Measurements from ENCODE around the gene SMIM36. TPM values are rescaled to one million over a fixed set of nuclear protein-coding genes. Genes with fewer than 3 reads are reported as not detected.
"Not testable (repeated sequence)": the region's sequence is repeated elsewhere in the genome, so short reads cannot be mapped to it uniquely, and the experiment has no call there.

The SMIM36 gene
- total RNA-seq, 1 experiment from 2014 or later = not detected

GRCh38 chr17:55520402-55520801 is 9.2 kb upstream of the SMIM36 start:
- in situ Hi-C loops (cut with HindIII; ENCODE audit: low pct_unique_long_range_greater_than_20kb, low sequenced_read_pairs) = loop anchor here (25.0 kb wide), 1 partner anchor 158 kb away; no protein-coding TSS in a partner anchor
- no peak for DNase-seq (ENCODE audit: low read depth, low spot score)

- in situ Hi-C loops (cut with HindIII; ENCODE audit: low pct_unique_long_range_greater_than_20kb, low sequenced_read_pairs) = loop anchor here (25.0 kb wide), 1 partner anchor 156 kb away; no protein-coding TSS in a partner anchor
- DNase-seq (ENCODE audit: low read depth, low spot score) = no peak
Measured at GRCh38 chr17:55518510-55518909, 7.3 kb upstream of the SMIM36 start.

- in situ Hi-C loops (cut with HindIII; ENCODE audit: low pct_unique_long_range_greater_than_20kb, low sequenced_read_pairs) = loop anchor here (25.0 kb wide), 1 partner anchor 152 kb away; no protein-coding TSS in a partner anchor
Measured at GRCh38 chr17:55513885-55514590, 2.8 kb upstream of the SMIM36 start.

GRCh38 chr17:55507669-55508068 is 3.6 kb downstream of the SMIM36 start:
- not testable (repeated sequence) for DNase-seq (ENCODE audit: low read depth, low spot score)
- in situ Hi-C loops (cut with HindIII; ENCODE audit: low pct_unique_long_range_greater_than_20kb, low sequenced_read_pairs) = loop anchor here (25.0 kb wide), 1 partner anchor 145 kb away; no protein-coding TSS in a partner anchor

More at GRCh38 chr17:55513885-55514590, 2.8 kb upstream of the SMIM36 start:
- peak; percentile 87 for DNase-seq (ENCODE audit: low read depth, low spot score)

GRCh38 chr17:55501626-55502025 is 9.6 kb downstream of the SMIM36 start:
- DNase-seq (ENCODE audit: low read depth, low spot score) = not testable (repeated sequence)
- in situ Hi-C loops (cut with HindIII; ENCODE audit: low pct_unique_long_range_greater_than_20kb, low sequenced_read_pairs) = loop anchor here (25.0 kb wide), 1 partner anchor 139 kb away; no protein-coding TSS in a partner anchor

- no peak for DNase-seq (ENCODE audit: low read depth, low spot score)
- in situ Hi-C loops (cut with HindIII; ENCODE audit: low pct_unique_long_range_greater_than_20kb, low sequenced_read_pairs) = loop anchor here (25.0 kb wide), 1 partner anchor 138 kb away; no protein-coding TSS in a partner anchor
Measured at GRCh38 chr17:55500103-55500502, 11.1 kb downstream of the SMIM36 start.

GRCh38 chr17:55496094-55496881 is 15.0 kb downstream of the SMIM36 start:
- in situ Hi-C loops (cut with HindIII; ENCODE audit: low pct_unique_long_range_greater_than_20kb, low sequenced_read_pairs) = no loop called here
- DNase-seq (ENCODE audit: low read depth, low spot score) = peak; percentile 20

GRCh38 chr17:55495239-55495638 is 16.0 kb downstream of the SMIM36 start:
- DNase-seq (ENCODE audit: low read depth, low spot score) = no peak
- in situ Hi-C loops (cut with HindIII; ENCODE audit: low pct_unique_long_range_greater_than_20kb, low sequenced_read_pairs) = no loop called here

- DNase-seq (ENCODE audit: low read depth, low spot score) = no peak
- in situ Hi-C loops (cut with HindIII; ENCODE audit: low pct_unique_long_range_greater_than_20kb, low sequenced_read_pairs) = no loop called here
Measured at GRCh38 chr17:55492781-55493341, 18.4 kb downstream of the SMIM36 start.

GRCh38 chr17:55490376-55490775 is 20.9 kb downstream of the SMIM36 start:
- no peak for DNase-seq (ENCODE audit: low read depth, low spot score)
- in situ Hi-C loops (cut with HindIII; ENCODE audit: low pct_unique_long_range_greater_than_20kb, low sequenced_read_pairs) = no loop called here

- in situ Hi-C loops (cut with HindIII; ENCODE audit: low pct_unique_long_range_greater_than_20kb, low sequenced_read_pairs) = no loop called here
- no peak for DNase-seq (ENCODE audit: low read depth, low spot score)
Measured at GRCh38 chr17:55487695-55488432, 23.4 kb downstream of the SMIM36 start.

- in situ Hi-C loops (cut with HindIII; ENCODE audit: low pct_unique_long_range_greater_than_20kb, low sequenced_read_pairs) = no loop called here
- no peak for DNase-seq (ENCODE audit: low read depth, low spot score)
Measured at GRCh38 chr17:55484575-55484974, 26.7 kb downstream of the SMIM36 start.

- in situ Hi-C loops (cut with HindIII; ENCODE audit: low pct_unique_long_range_greater_than_20kb, low sequenced_read_pairs) = no loop called here
- DNase-seq (ENCODE audit: low read depth, low spot score) = no peak
Measured at GRCh38 chr17:55482591-55483389, 28.5 kb downstream of the SMIM36 start.

- peak; percentile 25 for DNase-seq (ENCODE audit: low read depth, low spot score)
- in situ Hi-C loops (cut with HindIII; ENCODE audit: low pct_unique_long_range_greater_than_20kb, low sequenced_read_pairs) = no loop called here
Measured at GRCh38 chr17:55480631-55481315, 30.5 kb downstream of the SMIM36 start.

- in situ Hi-C loops (cut with HindIII; ENCODE audit: low pct_unique_long_range_greater_than_20kb, low sequenced_read_pairs) = no loop called here
Measured at GRCh38 chr17:55479903-55480302, 31.3 kb downstream of the SMIM36 start.

GRCh38 chr17:55478971-55479370 is 32.3 kb downstream of the SMIM36 start:
- no peak for DNase-seq (ENCODE audit: low read depth, low spot score)

More at GRCh38 chr17:55479903-55480302, 31.3 kb downstream of the SMIM36 start:
- no peak for DNase-seq (ENCODE audit: low read depth, low spot score)

More at GRCh38 chr17:55478971-55479370, 32.3 kb downstream of the SMIM36 start:
- in situ Hi-C loops (cut with HindIII; ENCODE audit: low pct_unique_long_range_greater_than_20kb, low sequenced_read_pairs) = no loop called here

Data from SK-MEL-5 (cell line).